ENCODE results near the gene AMACR.

The AMACR gene

GRCh38 chr5:34005211-34005610 is 2.6 kb downstream of the AMACR start:
- no peak for DNase-seq

GRCh38 chr5:34003941-34004340 is 3.9 kb downstream of the AMACR start:
- no peak for DNase-seq

- no peak for DNase-seq
Measured at GRCh38 chr5:34002629-34003328, 5.1 kb downstream of the AMACR start.

GRCh38 chr5:34001241-34001841 is 6.5 kb downstream of the AMACR start:
- DNase-seq: no peak

- no peak for DNase-seq
Measured at GRCh38 chr5:33999978-34000377, 7.9 kb downstream of the AMACR start.

- DNase-seq: no peak
Measured at GRCh38 chr5:33997331-33997983, 10.4 kb downstream of the AMACR start.

- no peak for DNase-seq
Measured at GRCh38 chr5:33995865-33996264, 12.0 kb downstream of the AMACR start.

- no peak for DNase-seq
Measured at GRCh38 chr5:33994845-33995244, 13.0 kb downstream of the AMACR start.

GRCh38 chr5:33992864-33993263 is 15.0 kb downstream of the AMACR start:
- DNase-seq: no peak

GRCh38 chr5:33985447-33985846 is 22.4 kb downstream of the AMACR start:
- DNase-seq: no peak

- no peak for DNase-seq
Measured at GRCh38 chr5:33984671-33985124, 23.2 kb downstream of the AMACR start, which contains the start of gene SLC45A2. TSS of gene SLC45A2 (minus strand) at chr5:33984693. CDS start at chr5:33984583, 110 bp downstream.

- no peak for DNase-seq
Measured at GRCh38 chr5:33984178-33984577, 23.7 kb downstream of the AMACR start.

GRCh38 chr5:33981408-33982162 is 26.3 kb downstream of the AMACR start:
- no peak for DNase-seq

- no peak for DNase-seq
Measured at GRCh38 chr5:33980030-33980429, 27.8 kb downstream of the AMACR start.

GRCh38 chr5:33978306-33978705 is 29.5 kb downstream of the AMACR start:
- DNase-seq: no peak

- no peak for DNase-seq
Measured at GRCh38 chr5:33976307-33976706, 31.5 kb downstream of the AMACR start.

- DNase-seq: no peak
Measured at GRCh38 chr5:33975852-33976251, 32.0 kb downstream of the AMACR start.

- DNase-seq: no peak
Measured at GRCh38 chr5:33973271-33973670, 34.6 kb downstream of the AMACR start.

GRCh38 chr5:33969572-33970452 is 38.0 kb downstream of the AMACR start:
- no peak for DNase-seq

GRCh38 chr5:33968211-33969005 is 39.4 kb downstream of the AMACR start:
- DNase-seq: no peak

- DNase-seq: no peak
Measured at GRCh38 chr5:33966805-33967204, 41.0 kb downstream of the AMACR start.

All from activated naive CD4-positive, alpha-beta T cell treated with anti-CD3 and anti-CD28 coated beads, Interleukin-2, amount 50 U/mL, for 16 hours (primary cell).